Measurements from ENCODE around the gene PIP5K1B. TPM values are rescaled to one million over a fixed set of nuclear protein-coding genes. Genes with fewer than 3 reads are reported as not detected.

The PIP5K1B gene
- total RNA-seq, 6 donors from 2014 or later = 22.4 to 76.8 (median 47.2) TPM

DNA sequence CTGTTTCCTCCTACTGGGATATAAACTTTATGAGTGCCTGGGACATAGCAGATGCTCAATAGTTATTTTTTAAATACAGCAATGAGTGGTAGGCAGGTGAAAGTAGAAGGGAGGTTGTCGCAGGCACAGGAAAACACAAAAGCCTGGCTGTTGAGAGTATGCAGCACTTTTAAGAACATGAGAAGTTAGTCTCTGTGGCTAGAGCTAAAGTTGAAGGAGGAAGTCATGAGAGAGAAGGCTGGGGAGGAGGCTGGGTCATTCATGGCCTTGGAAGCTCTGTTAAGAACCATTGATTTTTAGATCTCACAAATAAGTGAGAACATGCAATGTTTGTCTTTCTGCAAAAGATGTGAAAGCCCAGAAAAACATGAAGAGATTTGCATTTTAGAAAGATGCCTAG, 182.2 kb downstream of the PIP5K1B start:
- no peak for ATAC-seq (ENCODE audit: low FRiP score in 2 of 2)
- Histone ChIP-seq H3K4me3 (no peak overlapping the region), H3K27me3 (no peaks in the 10 kb centered on the region), H3K36me3 (no peaks in the 10 kb centered on the region), H3K4me1 (no peaks in the 10 kb centered on the region), H3K9me3 (no peaks in the 10 kb centered on the region), H3K27ac (no peak overlapping the region)
- DNase-seq = no peak
- 63 to 85% methylated on average over 1 of the region's 1 CpG for WGBS, 2 donors
- TF ChIP-seq, protein P1, sequence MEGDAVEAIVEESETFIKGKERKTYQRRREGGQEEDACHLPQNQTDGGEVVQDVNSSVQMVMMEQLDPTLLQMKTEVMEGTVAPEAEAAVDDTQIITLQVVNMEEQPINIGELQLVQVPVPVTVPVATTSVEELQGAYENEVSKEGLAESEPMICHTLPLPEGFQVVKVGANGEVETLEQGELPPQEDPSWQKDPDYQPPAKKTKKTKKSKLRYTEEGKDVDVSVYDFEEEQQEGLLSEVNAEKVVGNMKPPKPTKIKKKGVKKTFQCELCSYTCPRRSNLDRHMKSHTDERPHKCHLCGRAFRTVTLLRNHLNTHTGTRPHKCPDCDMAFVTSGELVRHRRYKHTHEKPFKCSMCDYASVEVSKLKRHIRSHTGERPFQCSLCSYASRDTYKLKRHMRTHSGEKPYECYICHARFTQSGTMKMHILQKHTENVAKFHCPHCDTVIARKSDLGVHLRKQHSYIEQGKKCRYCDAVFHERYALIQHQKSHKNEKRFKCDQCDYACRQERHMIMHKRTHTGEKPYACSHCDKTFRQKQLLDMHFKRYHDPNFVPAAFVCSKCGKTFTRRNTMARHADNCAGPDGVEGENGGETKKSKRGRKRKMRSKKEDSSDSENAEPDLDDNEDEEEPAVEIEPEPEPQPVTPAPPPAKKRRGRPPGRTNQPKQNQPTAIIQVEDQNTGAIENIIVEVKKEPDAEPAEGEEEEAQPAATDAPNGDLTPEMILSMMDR (IDR thresholded peaks at IDR 0.05) = no peak

DNA sequence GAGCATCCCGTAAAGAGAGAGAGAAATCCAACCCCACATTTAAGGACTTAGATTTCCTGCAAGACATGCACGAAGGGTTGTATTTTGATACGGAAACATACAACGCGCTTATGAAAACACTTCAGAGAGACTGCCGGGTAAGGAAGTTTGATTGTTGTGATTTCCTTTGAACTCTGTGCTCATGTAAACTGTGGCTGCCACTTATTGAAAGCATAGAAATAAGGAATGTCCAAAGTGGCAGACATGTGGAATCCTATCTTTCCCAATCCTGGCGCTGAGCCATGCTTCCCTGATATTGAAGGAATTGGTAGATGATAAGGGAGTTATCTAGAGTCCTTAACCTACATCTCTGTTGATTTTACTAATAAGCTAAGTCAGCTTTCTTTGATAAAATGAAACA, 189.5 kb downstream of the PIP5K1B start:
- ATAC-seq (ENCODE audit: low FRiP score in 2 of 2) (no peak), DNase-seq (no peak)
- 32 to 48% methylated on average over 7 of the region's 7 CpGs for WGBS, 2 donors
- peak overlapping the region in 1 of 4 donors; percentile 24 for H3K27ac ChIP-seq
- H3K36me3 ChIP-seq = no peaks in the 10 kb centered on the region
- TF ChIP-seq EP300 (IDR thresholded peaks at IDR 0.05) = peak in 1 of 4 donors; percentile 48
- TF ChIP-seq POLR2AphosphoS5 (IDR thresholded peaks at IDR 0.05) = no peak
- no peaks in the 10 kb centered on the region for H3K27me3 ChIP-seq
- peaks cover 4 to 24% (median 13%) of the 10 kb centered on the region in 4 donors for H3K4me1 ChIP-seq
- no peaks in the 10 kb centered on the region for H3K9me3 ChIP-seq
- H3K4me3 ChIP-seq = peak overlapping the region in 1 of 4 donors; percentile 15

DNA sequence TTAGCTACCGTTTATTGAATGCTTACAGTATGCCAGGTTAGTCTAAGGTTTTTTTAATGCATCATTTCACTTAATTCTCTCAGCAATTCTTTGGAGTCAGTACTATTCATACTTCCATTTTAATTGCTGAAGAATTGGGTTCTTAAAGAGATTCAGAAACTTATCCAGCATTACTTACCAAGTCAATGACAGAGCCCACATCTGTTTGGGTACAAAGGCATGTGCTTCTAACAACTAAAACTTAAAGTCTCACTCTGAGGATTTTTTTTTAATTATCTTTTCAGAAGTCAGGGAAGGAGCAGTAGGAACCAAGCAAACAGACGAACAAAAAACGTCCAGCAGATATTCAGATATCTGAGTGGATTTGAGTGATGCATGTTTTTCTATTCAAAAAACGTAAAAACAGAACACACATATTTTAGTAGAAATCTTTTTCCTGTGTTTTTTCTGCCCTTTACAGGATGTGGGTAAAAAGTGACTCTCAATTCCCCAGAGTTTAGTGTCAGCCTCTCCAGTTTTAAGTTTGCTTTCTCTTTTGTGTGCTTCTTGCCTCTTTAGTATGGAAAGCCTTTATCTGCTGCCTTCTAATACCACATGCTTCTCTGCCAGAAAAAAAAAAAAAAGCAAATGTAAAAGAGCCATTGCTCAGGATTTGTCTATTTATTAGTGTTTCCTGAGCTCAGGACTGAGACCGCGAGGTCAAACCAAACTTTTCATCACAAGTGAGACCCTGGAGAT, 190.9 kb downstream of the PIP5K1B start:
- peak overlapping the region in 1 of 4 donors; percentile 32 for H3K27ac ChIP-seq
- no peak for ATAC-seq (ENCODE audit: low FRiP score in 2 of 2)

DNA sequence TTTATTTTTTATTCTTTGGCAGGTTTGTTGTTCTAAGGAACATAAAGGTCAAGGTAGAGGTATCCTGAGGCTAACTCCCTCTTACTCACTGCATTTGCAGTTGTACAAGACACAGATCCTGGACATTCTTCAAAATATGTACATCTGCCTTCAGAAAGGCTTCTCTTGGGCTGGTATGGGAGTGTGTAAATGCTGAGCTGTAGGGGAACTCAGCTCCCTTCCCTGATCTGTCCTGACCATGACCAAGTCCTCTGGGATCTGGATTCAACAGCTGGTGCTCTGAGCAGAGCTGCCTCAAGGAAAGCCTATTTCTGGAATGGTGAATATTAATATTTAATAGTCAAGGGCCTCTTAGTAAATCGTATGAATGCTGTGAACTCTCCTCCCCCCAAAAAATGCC, 191.4 kb downstream of the PIP5K1B start:
- H3K27ac ChIP-seq = peak overlapping the region in 1 of 4 donors; percentile 32
- no peaks in the 10 kb centered on the region for H3K36me3 ChIP-seq
- no peaks in the 10 kb centered on the region for H3K9me3 ChIP-seq
- ATAC-seq (ENCODE audit: low FRiP score in 2 of 2) (no peak), DNase-seq (no peak)
- no peaks in the 10 kb centered on the region for H3K27me3 ChIP-seq
- WGBS, 2 donors = 60 to 64% methylated on average over 1 of the region's 1 CpG
- H3K4me1 ChIP-seq = peaks cover 4 to 24% (median 13%) of the 10 kb centered on the region in 4 donors
- TF ChIP-seq, protein P1 (IDR thresholded peaks at IDR 0.05) = no peak
- TF ChIP-seq POLR2A (IDR thresholded peaks at IDR 0.05) (no peak), EP300 (IDR thresholded peaks at IDR 0.05) (no peak), POLR2AphosphoS5 (IDR thresholded peaks at IDR 0.05) (no peak)
- no peak overlapping the region for H3K4me3 ChIP-seq

More for the DNA sequence above, 190.9 kb downstream of the PIP5K1B start:
- 38 to 40% methylated on average over 6 of the region's 6 CpGs for WGBS, 2 donors
- Histone ChIP-seq H3K36me3 (no peaks in the 10 kb centered on the region), H3K27me3 (no peaks in the 10 kb centered on the region), H3K9me3 (no peaks in the 10 kb centered on the region), H3K4me1 (peaks cover 4 to 24% (median 13%) of the 10 kb centered on the region in 4 donors), H3K4me3 (no peak overlapping the region)
- DNase-seq = no peak
- TF ChIP-seq POLR2AphosphoS5 (IDR thresholded peaks at IDR 0.05) (no peak), EP300 (IDR thresholded peaks at IDR 0.05) (no peak), POLR2A (IDR thresholded peaks at IDR 0.05) (no peak)
- TF ChIP-seq, protein P1 (IDR thresholded peaks at IDR 0.05) = no peak

DNA sequence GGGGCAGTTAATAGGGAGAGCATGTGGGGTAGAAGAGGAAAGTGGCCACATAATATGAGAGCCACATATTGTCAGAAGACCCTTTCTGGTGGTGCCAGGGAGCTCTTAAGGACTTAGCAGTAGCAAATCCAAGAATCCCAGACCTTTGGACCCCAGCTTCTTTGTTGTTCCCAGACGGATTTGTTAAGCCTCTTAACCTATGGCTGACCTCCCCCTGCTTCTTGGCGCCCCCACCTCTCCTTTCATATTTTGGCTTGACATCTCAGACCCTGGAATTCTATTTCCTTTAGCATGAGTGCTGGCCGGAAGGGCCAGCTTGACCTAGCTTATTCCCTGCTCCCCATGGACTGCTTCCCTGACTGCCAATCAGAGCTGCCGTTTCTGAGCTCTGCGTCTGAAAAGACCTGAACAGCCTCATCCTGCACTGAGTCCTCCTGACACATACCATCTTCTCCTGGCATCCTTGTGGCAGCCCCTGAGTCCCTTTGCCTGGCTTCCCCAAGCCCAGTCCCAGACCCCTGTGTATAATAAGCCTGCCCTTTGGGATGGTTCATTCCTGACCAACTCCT, 192.6 kb downstream of the PIP5K1B start:
- H3K27ac ChIP-seq = no peak overlapping the region
- no peak for ATAC-seq (ENCODE audit: low FRiP score in 2 of 2)
- WGBS, 2 donors = 71 to 77% methylated on average over 5 of the region's 5 CpGs

More for the DNA sequence above, 192.6 kb downstream of the PIP5K1B start:
- no peak for TF ChIP-seq EP300 (IDR thresholded peaks at IDR 0.05)
- TF ChIP-seq, protein P1 (IDR thresholded peaks at IDR 0.05) = no peak
- no peak for TF ChIP-seq POLR2A (IDR thresholded peaks at IDR 0.05)
- TF ChIP-seq POLR2AphosphoS5 (IDR thresholded peaks at IDR 0.05) = no peak
- Histone ChIP-seq H3K4me1 (peaks cover 4 to 24% (median 13%) of the 10 kb centered on the region in 4 donors), H3K9me3 (no peaks in the 10 kb centered on the region), H3K4me3 (no peak overlapping the region), H3K36me3 (no peaks in the 10 kb centered on the region), H3K27me3 (no peaks in the 10 kb centered on the region)
- no peak for DNase-seq
